CD4-positive, alpha-beta T cell treated with Interleukin-17A for 4 hours (primary cell): ENCODE data around the gene KCTD18.

Experiments used
- DNase-seq: peaks from one replicate; pipeline ENCODE4 v3.0.0-alpha.2; 2020; ENCODE audit warnings: mixed read lengths

KCTD18 gene

DNA sequence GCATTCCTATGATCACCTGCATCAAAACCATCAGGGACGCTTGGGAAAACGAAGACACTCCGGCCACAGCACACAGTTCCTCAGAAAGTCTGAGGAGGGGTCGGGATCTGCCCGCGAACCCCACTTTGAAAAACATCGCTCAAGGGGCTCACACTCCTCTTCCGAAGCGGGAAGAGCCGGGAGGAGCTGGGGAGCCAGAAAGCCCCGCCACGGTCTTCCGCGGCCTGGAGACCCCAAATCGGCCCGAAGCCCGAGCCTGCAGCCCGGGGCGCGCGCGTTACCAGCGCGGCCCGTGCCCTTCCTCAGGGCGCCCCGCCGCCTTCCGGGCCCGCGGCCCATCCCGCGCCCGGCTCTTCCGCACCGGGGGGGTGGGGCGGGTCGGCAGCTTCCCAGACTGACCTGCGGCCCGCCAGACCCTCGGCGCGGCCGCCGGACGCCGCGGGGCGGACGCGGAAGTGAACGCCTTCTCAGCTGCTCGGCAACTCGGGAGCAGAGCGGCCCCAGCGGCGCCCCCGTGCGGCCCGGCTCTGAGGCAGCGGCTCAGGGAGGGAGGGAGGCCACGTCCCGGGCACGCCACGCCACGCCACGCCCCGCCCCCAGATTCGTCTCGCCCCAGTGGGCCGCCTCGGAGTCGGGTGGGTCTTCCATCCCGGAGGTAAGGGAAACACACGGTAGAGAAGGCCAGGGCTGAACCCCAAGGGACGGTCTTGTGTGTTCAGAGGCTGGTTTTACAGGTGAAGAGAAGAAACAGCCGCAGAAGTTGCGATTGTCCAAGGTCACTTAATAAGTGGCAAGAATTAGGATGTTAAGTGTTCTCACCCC lies at the start of gene KCTD18:
Gene KCTD18, minus strand, starts transcription at position 457 of the 822 bp plus-strand sequence. CDS start 3,052 bp downstream, outside the sequence.
- DNase-seq = peak; percentile 96

DNA sequence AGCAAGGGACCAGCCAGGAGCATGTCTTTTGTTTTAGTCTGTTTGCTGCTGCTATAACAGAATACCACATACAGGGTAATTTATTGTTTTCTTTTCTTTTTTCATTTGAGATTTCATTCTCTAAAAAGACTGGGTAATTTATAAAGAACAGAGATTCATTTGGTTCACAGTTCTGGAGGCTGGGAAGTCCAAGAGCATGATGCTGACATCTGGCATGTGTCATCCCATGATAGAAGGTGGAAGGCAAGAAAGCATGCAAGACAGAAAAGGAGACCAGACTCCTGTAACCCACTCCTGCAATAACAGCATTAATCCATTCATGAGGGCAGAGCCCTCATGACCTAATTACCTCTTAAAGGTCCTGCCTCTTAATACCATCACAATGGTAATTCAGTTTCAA lies 30.9 kb upstream of the KCTD18 start:
- DNase-seq = no peak

DNA sequence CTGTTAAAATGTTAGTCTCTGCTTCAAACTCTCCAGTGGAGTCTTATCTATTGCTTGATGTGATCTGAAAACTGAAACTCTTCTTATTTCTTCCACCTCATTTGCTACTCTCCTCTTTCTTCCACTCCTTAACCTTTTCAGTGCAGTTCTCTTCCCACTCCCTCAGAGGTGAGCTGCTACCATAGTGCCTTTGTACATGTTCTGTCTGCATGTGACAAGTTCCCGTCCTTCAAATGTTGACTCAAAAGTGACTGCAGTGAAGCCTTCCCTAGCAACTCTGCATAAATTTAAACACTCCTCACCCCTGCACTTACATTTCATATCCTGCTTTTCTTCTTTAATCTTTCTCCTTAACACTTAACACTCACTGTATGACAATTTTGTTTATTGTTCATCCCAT lies 28.3 kb upstream of the KCTD18 start:
- no peak for DNase-seq

DNA sequence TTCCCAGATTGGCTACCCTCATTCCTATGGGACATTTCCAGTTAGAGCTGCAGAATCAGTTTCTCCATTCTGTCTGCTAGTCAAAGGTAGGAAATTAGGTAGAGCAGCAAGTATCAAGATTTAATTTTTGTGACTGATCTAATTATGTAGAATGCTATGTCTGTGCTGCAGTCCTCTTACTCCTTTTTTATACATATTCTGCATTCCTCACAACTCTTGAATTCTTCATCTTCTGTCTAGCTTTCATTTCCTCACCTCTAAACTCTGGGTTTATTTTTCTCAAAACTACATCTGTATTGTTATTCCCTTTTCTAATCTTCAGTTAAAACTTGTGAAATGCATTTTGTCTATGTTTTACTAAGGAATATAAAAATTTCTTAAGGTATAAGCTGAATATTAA lies 24.7 kb upstream of the KCTD18 start:
- no peak for DNase-seq

DNA sequence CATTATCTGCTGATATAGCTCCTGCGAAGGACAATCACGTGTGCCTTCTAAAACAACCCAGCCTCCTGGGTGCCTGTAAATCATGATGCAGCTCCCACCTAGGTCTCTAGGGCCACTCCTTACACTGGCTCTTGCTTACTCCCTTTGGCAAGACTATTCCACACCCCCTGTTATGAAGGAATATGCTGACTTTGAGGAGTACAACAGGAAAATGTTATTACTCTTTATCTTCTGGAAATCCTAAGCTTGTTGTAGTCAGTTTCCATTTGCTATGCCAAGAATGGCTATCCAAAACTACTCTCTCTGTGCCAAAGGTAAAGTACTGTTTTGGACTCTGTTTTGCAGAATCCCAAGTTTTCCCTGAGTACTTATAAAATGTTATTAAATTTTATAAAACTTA lies 23.9 kb upstream of the KCTD18 start:
- no peak for DNase-seq

DNA sequence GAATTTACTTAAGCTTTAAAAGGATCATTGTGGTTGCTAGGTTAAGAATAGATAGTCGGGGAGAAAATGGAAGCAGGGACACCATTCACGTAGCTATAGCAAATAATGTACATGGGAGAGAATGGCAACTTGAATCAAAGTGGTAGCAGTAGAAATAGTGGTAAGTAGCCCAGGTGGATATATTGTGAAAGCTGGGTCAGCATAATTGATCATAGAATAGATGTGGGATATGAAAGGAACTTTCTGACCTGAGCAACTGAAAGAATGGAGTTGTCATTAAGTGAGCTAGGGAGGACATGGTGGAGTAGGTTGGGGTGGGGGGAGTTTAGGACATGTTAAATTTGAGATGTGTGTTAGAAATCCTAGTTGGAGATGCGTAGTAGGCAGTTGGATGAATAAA lies 18.4 kb upstream of the KCTD18 start:
- no peak for DNase-seq

DNA sequence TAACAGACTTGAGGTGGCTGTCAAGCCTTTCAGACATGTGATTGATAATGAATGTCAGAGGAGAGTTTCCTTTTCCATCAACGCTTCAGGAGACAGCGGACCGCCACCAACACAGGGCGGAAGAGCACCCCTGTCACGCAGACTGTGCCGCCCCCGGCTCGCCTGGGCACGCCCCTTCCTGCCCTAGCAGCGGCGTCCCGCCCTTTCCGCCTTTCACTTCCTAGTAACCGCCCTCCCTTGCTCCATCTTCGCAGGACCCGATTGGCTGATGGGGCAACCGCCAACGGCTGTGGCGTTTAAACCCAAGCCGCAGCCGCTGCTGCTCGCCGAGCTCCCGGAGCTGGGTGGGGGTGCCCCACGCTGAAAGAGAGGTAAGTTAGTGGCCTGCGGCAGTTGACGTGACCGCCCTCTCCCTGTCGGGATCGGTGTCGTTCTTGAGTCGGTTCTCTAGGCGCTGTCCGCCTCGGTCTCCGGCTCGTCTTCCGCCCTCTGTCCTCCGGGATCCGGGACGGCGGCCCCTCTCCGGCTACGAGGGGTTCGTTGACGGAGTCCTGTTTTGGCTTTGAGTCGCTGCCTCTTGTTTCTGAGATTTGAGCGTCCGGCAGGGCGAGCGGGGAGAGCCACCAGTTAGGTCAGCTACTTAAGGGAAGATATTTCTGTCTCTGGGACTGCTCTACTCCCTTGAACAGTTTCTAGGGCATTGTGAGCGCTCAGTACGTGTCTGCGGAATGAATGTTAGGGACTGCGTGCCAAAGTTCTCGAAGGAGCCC lies 16.2 kb upstream of the KCTD18 start, which contains the start of gene SGO2:
Gene SGO2, plus strand, starts transcription at position 326 of the 770 bp plus-strand sequence. CDS start 6,769 bp downstream, outside the sequence.
- DNase-seq = peak; percentile 97

DNA sequence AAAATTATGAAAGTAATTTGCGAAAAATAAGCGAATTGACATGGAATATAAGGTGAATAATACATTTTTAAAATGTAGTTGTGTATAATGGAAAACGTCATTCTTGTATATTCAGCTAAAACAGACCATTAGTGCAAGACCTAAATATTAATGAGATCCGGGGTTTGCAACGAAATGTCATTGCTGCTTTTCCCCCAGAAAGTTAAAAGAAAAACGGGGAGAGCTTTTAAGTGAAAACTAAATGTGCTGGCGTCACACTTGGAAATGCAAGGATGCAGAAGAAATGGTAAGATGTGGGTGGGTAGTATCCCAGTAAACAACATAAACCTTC lies 15.6 kb upstream of the KCTD18 start:
- DNase-seq = no peak

DNA sequence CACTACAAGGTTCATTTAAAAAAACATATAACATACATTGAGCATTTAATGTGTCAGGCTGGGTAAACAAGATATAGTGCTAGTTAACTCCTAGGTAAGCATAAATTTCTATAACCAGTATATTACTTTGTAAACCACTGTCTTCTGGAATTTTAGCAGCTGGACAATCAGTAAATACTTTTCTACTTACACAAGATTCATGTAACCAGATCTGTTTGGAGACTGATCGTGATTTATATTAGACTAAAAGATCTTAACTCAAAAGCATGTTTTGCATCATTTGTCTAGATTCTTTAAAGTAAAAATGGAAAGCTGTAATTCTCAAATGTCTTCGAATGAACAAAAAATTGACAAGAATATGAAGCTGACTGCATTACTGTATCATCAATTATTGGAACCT lies 15.2 kb upstream of the KCTD18 start:
- no peak for DNase-seq

DNA sequence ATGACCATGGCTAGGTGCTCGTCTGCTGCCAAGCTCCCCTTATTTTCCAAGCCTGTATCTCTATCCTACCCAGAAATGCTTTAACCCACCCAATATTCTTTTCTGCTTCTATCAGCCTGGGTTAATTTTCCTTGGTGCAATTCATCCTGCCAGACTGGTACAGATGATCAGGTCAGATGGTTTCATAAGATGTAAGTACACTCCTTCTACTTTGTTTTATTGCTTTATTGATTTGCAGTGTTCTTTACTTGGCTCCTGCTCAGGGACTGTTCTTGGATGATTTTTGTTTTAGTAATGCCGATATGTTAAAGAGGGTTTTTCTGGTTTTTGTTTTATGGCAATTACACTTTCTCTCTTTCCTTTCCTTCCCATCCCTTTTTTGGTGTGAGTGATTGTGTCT lies 13.7 kb upstream of the KCTD18 start:
- DNase-seq = no peak

DNA sequence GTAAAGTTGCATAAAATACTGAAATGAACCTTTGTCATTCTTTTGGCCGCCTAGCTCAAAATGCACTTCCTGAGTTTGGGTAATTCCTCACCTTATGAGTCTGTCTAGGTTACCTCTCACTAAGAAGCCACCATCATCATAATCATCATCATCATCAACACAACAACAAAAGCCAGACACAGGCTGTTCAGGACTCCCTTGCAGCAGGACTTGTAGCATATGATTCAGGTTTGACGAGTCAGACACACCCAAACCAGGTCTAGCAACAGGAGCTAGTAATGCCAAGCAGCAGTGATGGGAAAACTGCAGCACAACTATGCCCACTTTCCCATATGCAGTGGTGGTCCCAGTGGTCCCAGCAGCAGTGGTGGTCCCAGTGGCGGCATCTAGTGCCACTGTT lies 13.3 kb upstream of the KCTD18 start:
- no peak for DNase-seq

DNA sequence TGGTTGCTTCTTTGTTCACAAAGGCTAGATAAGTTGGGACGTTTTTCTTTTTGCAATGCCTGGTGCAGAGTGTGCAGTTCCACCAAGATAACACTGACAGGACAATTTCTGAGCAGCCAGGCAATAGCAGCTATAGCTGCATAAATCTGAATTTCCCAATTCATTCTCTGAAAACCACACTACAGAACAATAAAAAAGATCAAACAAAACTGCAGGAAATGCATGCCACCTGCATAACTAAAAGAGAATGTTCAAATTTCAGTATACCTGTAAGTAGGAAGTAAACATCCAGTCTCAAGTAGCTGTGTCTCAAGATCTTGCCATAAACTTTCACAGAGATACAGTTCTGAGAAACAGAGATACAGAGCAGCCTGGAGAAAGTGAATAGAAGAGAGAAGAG lies 5.3 kb upstream of the KCTD18 start:
- no peak for DNase-seq

DNA sequence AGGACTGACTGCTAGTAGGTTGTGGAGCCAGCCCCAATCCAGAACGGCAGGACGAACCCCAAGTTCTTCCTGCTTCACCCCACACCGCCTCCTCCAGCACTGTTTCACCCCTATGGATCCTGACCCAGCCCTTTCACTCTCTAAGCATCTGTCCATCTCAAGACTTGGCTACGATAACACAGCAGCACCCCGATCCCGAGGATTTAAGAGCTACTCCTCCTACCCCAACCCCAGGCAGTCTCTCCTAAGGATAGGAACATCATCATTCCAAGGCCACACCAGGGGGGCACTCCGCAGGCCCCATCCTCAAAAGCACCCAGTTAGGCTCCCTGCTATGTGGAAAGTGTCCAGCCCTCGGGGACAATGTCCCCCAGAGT lies 645 bp downstream of the KCTD18 start:
- peak; percentile 13 for DNase-seq

DNA sequence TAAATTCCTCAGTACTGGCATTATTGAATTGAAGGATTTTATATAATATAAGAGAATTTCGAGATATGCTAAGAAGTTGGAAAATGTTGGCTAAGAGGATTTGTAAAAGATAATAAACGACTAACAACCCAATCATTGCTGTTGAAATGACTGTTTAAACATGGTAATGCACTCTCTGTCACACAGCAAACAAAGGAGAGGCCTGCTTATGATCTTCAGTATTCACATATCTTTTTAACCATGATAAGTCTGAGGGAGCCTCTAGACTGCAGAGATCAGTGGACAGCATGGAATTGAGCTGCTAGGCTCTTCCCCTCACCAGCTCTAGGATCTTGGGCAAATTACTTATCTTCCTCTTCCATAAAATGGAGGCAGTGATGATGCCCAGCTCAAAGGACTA lies 2.7 kb downstream of the KCTD18 start:
- DNase-seq = no peak

DNA sequence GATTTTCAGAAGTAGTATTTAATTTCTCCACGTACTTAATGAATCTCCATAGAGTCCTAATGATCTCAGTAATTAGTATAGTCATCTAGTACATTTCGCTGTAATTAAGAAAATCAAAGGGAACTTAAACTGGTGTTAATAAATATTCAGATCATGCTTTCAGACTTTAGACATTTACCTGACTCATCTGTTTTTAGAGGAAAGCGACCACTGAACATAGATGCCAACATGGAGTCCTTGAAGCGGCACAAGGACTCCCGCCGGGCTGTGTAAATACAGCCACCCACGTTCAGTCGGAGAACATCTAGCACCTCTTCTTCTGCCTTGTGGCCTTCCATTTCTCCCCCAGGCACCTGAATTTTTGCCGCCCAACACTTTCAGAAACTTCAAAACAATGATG lies 3.2 kb downstream of the KCTD18 start:
- DNase-seq = no peak

DNA sequence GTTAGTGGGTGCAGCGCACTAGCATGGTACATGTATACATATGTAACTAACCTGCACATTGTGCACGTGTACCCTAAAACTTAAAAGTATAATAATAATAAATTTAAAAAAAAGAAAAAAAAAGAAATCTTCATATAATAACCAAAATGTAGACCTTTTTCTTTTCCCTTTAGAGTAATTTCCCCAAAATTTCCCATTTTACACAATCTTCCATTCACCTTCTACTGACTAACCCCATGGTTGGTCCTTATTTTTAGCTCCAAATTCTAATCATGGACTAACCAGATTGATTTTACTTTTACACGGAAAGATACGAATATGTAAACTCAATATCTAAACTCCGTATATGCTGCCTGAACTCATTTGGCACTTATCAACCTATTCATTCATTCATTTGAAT lies 7.7 kb downstream of the KCTD18 start:
- no peak for DNase-seq

DNA sequence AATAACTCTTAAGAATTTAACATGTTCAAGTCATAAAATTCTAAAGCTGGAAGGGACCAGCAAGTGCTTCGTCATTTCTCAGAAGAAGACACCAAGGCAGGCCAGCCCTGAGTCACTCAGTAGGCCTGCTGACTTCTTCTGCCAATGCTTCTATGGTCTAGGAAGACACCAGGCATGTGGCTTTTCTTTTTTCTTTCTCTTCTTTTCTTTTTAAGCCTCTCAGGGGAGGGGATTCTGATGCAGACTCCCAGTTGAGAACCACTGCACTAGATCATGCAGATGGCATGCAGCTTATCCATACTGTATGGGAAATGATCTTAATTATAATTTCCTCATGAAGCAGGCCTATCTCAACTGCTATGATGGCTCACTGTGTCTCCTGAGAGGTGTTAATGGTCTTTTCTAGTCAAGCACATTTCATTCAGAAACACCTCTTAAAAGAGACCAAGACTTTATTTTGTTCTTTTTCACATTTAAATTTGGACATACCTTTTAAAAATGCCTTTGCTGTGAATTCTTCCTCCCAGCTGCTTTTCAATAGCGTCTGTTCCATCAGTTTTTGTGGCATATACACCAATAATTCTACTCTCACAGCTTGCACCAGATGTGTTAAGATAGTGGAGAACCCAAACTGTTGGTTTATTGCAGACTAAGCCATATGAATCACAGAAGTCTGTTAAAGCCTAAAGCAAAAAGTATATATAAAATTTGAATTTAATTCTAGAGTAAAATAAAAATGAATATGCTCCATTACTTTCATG lies 11.3 kb downstream of the KCTD18 start:
- DNase-seq = no peak

DNA sequence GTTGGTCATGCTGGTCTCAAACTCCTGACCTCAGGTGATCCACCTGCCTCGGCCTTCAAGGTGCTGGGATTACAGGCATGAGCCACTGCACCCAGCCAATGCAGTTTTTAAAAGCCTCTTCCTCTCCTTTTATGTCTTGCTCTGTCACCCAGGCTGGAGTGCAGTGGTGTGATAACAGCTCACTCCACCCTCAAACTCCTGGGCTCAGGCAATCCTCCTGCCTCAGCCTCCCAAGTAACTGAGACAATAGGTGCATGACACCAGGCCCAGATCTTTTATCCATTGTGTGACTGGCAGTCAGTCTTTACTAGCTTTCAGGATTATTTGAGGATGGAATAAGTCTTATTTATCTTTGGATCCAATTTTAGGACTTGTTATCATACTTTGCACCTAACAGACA lies 13.2 kb downstream of the KCTD18 start:
- DNase-seq = no peak

DNA sequence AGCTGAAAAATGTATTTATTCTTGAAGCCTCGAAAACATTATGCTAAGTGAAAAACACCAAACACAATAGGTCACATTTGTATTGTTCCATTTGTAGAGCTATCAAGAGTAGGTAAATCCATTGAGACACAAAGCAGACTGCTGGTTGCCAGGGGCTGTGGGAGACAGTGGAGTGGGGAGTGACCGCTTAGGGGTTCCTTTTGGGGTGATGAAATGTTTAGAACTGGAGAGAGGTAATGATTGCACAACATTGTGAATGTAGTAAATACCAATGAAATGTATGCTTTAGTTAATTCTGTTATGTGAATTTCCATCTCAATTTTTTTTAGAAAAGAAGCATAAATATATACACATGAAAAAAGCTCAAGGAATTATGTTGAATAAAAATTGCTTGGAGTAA lies 15.8 kb downstream of the KCTD18 start:
- no peak for DNase-seq

DNA sequence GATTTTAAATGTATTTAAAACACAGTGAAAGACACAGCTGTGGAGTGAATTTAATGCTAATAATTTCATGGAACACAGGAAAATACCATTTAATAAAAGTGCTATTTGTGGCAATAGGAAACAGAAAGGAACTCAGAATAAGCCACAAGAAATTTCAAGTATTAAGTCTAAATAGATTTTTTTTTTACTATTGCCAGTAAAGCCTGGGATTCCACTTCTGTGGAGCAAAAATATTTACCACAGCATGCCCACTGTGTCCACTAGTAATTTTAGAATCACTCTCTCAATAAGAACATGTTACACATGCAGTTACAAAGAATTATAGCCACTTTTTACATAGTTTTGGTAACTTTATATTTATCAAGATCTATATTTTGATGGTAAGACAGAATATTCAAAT lies 17.2 kb downstream of the KCTD18 start:
- DNase-seq = no peak

DNA sequence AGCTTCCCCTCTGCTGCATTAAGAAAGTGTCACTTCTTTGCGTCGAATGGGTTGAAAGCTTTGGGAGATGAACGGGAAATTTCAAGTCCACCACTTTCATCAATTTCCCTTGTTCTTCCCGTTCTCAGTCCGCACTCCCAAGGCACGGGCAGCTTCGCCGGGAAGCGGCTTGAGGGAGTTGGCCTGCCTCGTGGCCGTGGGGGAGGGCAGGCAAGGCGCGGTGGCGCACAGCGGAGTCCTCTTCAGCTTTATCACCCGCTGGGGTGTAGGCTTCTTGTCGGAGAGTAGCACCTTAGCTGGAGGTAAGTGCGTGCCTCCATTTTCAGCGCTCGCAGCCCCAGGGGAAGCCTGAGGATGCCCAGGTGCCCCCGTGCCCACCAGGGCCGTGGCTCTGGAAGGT lies 19.9 kb downstream of the KCTD18 start:
- DNase-seq = no peak

DNA sequence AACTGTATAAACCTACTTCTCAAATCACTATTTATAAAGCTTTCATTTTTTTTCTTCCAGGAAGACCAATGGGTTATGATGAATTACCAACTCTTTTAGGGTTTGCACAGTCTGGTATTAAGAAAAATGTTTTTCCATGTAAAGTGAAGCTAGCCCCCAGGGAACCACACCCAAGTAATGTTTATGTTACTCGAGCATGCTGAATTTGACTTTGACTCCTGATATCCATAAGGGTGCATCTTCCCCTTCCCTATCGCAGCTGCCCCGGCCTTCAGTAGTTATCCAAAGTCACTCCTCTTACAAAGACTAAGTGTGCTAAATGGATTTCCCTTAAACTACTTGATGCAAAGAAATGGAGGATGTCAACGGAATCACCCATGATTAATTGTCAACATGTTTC lies 21.7 kb downstream of the KCTD18 start:
- no peak for DNase-seq

DNA sequence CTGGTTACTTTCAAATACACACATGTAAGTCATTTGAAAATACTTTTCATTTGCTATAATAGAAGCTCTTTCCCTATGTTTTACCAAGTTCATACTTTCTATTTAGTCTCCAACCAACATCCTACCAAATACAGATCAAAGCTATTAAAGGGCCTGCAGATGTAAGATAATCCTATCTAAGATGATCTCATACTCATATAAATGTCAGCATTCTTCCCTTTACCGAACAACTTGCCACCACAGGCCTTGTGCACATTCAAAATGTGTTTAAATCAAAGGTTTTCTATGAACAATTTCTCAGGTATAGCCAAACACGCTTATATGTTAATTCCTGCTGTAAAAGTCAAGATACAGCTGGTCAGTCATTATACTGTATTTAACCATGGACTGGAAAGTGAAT lies 23.3 kb downstream of the KCTD18 start:
- no peak for DNase-seq

DNA sequence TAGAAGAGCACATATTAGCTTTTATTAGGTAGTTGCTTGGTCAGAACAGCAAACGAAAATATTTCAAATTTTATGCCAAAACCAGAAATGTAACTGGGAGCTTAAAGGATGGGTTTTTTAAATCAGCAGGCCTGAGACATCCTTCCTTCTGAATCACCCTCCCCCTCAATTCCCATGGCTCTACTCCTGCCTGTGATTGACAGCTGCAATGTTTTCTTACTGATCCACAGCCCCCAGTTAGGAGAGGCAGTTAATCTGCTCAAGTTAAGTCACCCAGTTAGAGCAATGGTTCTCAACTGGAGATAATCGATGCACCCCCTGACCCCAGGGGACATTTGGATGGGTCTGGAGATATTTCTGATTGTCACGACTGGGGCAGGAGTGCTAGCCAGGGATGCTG lies 24.9 kb downstream of the KCTD18 start:
- DNase-seq = no peak
